ENCODE results near the gene ZNF716.

GRCh38 chr7:57487957-57488356, 38.0 kb downstream of the ZNF716 start:
- TF ChIP-seq NRF1 (IDR thresholded peaks at IDR 0.05; ENCODE audit: low read depth, low read length) (no peak), CTCF (IDR thresholded peaks at IDR 0.05) (no peak), PBX3 (IDR thresholded peaks at IDR 0.05) (no peak), NFIC (IDR thresholded peaks at IDR 0.05; ENCODE audit: borderline replicate concordance) (no peak), POLR2AphosphoS5 (IDR thresholded peaks at IDR 0.05; ENCODE audit: low read depth, low read length) (no peak), GABPA (IDR thresholded peaks at IDR 0.05; ENCODE audit: low read depth) (no peak), RFX5 (IDR thresholded peaks at IDR 0.05; ENCODE audit: low read length) (no peak), EP300 (IDR thresholded peaks at IDR 0.05; ENCODE audit: borderline replicate concordance in 1 of 2, low read depth in 1 of 2, low read length in 1 of 2) (no peak), SMC3 (IDR thresholded peaks at IDR 0.05; ENCODE audit: low read depth, low read length) (no peak), RAD21 (IDR thresholded peaks at IDR 0.05; ENCODE audit: low read length) (no peak), REST (IDR thresholded peaks at IDR 0.05; ENCODE audit: low read depth, low read length) (no peak)
- TF ChIP-seq, protein P1, sequence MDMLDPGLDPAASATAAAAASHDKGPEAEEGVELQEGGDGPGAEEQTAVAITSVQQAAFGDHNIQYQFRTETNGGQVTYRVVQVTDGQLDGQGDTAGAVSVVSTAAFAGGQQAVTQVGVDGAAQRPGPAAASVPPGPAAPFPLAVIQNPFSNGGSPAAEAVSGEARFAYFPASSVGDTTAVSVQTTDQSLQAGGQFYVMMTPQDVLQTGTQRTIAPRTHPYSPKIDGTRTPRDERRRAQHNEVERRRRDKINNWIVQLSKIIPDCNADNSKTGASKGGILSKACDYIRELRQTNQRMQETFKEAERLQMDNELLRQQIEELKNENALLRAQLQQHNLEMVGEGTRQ (IDR thresholded peaks at IDR 0.05; ENCODE audit: borderline replicate concordance, low read depth, low read length) = no peak
- TF ChIP-seq, protein P2, sequence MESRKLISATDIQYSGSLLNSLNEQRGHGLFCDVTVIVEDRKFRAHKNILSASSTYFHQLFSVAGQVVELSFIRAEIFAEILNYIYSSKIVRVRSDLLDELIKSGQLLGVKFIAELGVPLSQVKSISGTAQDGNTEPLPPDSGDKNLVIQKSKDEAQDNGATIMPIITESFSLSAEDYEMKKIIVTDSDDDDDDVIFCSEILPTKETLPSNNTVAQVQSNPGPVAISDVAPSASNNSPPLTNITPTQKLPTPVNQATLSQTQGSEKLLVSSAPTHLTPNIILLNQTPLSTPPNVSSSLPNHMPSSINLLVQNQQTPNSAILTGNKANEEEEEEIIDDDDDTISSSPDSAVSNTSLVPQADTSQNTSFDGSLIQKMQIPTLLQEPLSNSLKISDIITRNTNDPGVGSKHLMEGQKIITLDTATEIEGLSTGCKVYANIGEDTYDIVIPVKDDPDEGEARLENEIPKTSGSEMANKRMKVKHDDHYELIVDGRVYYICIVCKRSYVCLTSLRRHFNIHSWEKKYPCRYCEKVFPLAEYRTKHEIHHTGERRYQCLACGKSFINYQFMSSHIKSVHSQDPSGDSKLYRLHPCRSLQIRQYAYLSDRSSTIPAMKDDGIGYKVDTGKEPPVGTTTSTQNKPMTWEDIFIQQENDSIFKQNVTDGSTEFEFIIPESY (IDR thresholded peaks at IDR 0.05; ENCODE audit: borderline replicate concordance, low read depth) = no peak

Measured in SK-N-SH (cell line).